NCI-H82 treated with DMSO at 0.1 percent for 48 hours (cell line): ENCODE measurements around the gene CBLC.

Experiments
- DNase-seq: peaks from one replicate; lab custom pipeline; 2025; ENCODE audit not compliant: unreplicated experiment; lab: John Stamatoyannopoulos, UW

CBLC gene

DNA sequence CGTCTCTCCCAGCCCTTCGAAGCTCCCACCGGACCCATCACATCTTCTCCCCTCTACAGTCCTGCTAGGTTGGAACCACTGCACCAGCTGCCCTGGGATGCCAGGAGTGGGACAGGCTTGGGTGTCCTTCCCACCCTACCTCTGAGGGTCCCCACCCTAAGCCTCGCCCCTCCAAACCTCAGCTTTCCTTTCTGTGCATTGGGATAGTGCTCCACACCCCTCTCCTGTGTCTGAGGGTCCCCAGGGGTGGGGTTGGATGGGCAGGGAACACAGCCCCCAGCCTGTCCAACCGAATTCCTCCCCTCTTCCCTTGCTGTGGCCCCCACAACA, 31.1 kb upstream of the CBLC start:
- DNase-seq, result no peak

DNA sequence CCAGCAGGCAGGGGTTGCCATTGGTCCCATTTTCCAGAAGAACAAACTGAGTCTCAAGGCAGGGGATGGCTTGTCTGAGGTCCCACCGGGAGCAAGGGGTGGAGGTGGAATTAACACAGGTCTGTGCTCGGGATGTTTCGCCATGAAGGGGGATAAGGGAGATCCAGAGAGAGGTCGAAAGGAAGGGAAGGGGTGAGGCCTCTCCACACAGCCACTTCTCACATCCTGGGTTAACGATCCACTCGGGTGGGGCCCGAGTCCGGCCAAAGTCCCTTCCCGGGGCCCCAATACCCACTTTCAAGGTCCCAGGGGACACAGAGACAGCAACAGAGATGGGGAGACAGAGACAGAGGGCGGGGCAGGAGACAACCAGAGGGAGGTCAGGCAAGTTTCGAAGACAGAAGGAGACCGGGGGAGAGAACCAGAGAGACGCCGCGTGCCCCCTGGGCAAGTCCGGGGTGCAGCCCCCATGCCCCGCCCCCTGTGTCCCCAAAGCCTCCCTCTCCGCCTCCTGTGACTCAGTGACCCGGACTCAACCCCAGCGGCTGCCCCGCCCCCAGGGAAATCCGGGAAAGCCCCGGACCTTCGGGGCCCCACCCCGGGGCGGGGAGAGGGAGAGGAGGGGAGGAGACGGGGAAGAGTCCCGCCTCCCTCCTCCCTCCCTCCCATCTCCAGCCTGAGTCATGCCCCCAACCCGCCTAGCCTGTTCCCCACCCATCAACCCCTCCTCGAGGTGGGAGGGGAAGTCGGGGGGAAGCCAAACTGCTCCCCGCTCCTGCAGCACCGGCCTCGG, 30.5 kb upstream of the CBLC start:
- DNase-seq, result peak; percentile 36

DNA sequence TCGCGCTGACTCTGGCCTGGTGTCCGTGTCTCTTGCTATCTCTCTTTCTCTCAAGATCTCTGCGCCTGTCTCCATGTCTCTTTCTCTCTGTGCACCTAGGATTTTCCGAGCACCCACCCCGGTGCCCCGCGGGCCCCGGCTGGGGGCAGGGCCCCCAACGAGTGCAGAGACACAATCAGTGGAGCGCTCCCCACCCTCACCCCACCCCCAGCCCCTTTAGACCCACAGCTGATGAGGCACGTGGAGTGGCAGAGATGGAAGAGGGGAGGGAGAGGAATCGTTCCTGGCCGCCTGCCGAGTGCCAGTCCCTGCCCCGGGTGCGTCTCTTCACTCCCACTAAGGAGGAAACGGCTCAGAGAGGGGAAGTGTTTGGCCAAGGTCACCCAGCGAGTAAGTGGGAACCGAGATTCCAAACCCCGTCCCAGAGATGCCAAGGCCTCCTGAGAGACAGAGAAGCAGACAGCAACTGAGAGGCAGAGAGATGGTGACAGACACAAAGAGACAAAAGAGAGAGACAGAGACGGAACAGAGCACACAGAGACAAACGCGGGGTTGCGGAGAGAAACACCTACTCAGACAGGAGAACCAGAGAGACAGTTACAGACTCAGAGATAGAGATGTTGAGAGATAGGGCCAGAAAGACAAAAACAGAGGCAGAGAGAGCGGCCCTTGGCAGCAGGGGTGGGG, 29.8 kb upstream of the CBLC start:
- no peak for DNase-seq

DNA sequence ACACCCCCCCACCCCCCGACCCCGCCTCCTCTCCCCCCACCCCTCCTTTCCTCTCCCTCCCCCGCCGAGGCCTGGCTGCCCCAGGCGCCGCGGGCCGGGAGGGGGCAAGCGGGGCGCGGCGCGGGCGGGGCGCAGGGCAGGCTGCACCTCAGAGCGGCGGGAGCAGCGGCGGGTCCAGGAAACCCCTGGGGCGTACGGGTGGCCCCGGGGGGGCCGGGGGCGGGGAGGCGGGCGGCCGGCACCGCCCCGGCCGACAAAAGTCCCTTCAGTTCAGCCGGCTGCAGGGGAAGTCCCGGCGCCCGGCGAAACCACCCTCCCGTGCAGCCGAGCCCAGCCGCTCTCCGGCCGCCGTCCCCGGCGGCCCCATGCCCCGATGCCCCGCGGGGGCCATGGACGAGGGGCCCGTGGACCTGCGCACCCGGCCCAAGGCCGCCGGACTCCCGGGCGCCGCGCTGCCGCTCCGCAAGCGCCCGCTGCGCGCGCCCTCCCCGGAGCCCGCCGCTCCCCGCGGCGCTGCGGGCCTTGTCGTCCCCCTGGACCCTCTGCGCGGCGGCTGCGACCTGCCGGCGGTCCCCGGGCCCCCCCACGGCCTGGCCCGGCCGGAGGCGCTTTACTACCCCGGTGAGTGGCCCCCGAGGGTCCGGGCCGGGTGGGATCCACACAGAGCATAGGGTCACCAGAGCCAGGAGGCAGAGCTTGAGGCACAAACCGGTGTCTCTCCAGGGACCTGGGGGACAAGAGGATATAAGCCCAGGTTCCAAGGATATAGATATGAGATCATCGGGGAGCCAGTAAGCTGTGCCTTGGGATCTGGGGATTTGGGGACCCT, 29.1 kb upstream of the CBLC start, which contains the start of gene BCL3:
BCL3 (plus strand) TSS at position 283 of the 829 bp plus-strand sequence; CDS start at position 366, 83 bp downstream.
- DNase-seq, result no peak

DNA sequence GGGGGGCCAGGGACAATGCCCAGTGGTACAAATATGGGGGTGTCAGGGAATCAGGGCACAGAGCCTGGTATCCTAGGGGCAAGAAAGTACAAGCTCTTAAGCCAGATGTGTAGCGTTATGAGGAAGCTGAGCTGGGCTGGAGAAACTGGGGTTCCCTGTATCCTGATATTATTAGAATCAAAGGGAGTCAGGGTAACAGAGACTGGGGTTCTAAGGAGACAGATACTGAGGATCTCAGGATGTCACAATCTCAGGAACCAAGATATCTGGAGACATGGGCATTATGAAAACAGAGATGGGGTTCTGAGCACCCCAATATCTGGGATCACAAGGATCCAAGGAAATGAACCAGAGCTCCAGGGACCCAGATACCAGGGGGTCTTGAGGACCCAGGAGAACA, 28.4 kb upstream of the CBLC start:
- no peak for DNase-seq

DNA sequence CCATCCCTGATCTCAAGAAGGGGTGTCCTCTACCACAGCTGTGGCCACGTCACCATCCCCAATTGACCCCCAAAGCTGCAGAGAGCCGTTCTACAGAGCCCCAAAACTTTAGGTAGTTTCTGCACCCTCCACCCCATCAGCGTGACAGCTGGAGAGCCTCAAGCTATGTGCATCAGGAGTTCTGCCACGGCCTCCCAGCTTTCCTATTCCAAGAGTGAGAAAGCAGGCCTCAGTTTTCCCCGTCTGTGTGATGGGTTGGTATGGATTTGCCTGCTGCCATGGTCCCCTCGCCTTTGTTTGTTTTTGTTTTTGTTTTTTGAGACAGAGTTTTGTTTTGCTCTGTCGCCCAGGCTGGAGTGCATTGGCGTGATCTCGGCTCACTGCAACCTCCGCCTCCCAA, 27.7 kb upstream of the CBLC start:
- no peak for DNase-seq

DNA sequence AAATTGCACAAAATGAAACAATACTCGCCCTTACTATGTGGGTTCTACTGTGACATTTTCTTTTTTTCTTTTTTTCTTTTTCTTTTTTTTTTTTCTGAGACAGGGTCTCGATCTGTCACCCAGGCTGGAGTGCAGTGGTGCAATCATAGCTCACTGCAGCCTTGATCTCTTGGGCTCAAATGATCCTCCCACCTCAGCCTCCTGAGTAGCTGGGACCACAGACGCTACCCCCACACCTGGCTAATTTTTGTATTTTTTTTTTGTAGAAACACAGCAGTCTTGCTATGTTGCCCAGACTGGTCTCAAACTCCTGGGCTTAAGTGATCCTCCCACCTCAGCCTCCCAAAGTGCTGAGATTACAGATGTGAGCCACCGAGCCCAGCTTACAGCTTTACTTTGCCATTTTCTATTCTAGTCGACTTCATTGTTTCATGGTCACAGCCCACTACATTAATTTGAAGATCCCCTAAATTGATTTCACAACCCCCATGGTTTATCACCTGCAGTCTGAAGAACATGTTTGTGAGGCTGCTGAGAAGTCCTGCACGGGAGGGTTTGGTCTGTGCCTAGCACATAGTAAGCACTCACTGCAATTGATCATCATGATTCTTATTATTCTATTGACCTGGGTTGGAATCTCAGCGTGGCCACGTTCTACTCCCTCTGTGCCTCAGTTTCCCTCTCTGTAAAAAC, 25.4 kb upstream of the CBLC start:
- DNase-seq, result no peak

DNA sequence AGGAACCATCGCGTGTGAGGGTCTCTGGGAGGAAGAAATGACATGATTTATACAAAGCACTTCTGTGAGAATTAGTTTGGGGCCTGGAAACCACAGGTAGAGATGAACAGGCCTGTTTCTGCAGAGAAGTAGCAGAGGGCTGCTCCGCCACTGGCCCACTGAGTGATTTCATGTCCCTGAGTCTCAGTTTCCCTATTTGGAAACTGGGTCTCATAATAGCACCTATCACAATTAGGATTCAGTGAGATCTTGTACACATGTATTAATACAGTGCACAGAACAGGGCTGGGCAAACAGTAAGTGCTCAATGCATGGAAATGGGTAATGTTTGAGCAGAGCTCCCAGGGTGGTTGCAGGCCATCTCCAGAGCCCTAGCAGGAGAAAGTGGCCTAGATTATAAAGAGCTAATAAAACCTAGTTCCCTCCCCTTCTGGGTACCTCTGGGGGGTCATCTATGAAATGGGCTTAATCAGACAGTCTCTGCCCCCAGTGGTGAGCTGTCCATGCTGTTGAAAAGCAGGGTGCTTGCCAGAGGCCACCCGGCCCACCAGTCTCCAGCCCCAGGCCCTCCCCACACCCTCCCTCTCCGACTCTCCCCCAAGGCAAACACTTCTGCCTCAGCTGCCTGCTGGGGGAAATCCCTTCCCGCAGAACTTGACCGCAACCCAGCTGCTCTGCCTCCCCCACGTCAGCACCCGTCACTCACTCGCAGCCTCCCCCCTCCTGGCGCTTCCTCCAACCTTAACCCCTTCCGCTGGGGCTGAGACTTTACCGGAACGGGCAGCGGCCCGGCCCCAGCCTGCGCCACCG, 24.7 kb upstream of the CBLC start:
- DNase-seq, result peak; percentile 79

DNA sequence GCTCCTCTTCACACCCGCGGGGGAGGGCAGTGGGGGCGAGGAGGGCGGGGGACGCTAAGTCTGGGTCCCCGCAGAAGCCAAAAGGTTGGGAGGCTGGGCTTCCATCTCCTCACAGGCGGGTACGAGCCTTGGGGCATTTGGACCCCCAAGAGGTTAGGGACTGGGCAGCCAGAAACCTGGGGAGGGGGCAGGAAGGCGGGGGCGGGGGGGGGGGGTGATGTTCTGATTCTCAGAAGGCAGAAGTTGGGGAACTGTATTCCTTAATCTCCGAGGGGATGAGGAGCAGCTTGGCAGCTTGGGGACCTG, 24.1 kb upstream of the CBLC start:
- no peak for DNase-seq

DNA sequence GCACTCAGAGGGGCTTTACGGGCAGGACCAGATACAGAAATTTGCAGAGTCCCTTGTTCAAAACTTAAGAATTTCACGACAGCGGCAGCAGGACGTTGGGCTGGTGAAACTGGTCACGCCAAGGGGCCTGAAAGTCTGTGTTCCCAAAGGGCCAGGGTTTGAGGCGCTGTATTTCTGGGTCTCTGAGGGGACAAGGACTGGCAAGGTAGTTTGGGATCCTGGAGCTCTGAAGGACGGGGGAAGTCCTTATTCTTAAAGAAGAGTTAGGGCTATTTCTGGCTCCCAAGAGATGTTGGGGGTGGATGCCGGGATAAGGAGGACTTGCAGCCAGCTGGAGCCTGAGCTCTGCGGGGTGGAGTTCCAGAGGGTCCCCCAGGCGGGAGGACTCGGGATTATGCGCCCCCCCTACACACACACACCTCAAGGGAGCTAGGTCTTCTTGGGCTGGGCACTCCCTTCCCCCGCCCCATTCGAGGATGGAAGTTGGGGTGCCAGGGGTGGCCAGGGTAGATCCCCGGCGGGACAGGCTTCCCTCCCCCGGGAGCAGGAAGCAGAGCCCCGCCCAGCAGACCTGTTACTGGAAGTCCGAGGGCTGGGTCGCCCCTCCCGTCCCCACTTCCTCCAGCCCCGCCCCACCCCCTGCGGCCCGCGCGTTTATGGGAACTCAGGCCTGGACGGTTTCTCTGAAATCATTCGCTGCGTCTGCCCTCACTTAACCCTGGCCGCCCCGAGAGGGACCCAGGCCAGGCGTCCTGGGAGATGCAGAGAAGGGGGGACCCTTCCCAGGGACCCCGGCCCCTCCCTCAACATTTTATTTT, 23.5 kb upstream of the CBLC start:
- DNase-seq, result peak; percentile 40

DNA sequence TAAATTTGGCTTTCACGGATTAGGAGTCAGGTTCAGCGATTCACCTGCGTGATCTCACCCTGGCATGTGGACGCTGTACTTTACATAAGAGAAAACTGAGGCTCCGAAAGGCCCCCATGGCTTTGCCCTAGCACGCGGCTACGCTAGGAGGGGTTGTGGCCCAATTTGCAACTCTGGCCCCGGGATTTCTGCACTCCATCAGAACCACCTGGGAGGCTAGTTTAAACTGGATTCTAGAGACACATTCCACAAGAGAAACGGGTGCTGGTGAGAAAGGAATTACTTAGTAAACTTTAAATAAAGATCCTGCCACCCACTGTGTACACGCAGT, 23.0 kb upstream of the CBLC start:
- DNase-seq, result no peak

DNA sequence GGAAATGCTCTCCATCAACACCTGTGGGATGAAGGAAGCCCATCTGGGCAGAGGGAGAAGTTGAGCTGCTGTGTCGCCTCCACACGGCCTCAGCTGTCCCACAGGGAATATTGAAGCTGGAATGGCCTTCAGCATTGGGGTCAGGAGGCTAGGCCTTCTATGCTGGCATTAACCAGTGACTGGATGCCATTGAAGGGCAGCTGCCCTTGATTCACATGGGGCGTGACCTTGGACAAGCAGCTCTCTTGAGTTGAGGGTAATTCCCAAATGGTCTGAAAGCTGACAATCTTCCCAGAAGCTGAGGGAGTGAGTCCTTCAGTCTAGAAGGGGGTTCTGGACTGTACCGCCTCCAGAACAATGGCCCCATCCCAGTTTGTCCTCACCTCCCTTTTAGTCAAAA, 22.5 kb upstream of the CBLC start:
- DNase-seq, result no peak

DNA sequence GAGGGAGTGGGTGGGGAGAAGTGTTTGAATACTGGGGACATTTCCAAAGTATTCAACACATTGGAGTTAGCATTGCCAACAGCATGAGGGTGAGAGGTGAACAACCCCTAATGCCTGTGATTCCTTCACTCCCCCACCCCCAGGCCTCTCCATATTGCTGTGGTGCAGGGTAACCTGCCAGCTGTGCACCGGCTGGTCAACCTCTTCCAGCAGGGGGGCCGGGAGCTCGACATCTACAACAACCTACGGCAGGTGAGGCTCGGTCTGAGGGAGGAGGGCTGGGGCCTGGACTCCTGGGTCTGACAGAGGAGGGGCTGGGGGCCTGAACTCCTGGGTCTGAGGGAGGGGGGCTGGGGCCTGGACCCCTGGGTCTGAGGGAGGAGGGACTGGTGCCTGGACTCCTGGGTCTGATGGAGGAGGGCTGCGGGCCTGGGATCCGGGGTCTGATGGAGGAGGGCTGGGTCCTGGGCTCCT, 21.6 kb upstream of the CBLC start:
- DNase-seq, result no peak

DNA sequence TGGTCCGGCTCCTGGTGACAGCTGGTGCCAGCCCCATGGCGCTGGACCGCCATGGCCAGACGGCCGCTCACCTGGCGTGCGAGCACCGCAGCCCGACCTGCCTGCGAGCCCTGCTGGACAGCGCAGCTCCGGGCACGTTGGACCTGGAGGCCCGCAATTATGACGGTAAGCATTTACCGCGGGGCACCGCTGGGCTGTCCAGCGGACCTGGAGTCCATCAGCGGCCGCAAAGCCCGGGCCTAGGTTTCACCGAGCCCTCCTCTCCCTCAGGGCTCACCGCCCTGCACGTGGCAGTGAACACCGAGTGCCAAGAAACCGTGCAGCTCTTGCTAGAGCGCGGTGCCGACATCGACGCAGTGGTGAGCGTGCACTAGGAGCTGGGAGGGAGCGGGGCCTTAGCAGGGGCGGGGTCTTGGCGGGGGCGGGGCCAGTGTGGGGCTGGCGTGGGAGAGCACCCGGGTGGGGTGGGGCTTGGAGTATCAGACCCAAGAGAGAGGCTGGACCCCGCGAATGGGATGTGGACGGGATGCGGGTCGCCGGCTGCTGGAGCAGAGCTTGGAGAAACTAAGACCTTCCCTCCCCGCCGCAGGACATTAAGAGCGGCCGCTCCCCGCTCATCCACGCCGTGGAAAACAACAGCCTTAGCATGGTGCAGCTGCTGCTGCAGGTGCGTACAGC, 20.5 kb upstream of the CBLC start:
- DNase-seq, result peak; percentile 17

DNA sequence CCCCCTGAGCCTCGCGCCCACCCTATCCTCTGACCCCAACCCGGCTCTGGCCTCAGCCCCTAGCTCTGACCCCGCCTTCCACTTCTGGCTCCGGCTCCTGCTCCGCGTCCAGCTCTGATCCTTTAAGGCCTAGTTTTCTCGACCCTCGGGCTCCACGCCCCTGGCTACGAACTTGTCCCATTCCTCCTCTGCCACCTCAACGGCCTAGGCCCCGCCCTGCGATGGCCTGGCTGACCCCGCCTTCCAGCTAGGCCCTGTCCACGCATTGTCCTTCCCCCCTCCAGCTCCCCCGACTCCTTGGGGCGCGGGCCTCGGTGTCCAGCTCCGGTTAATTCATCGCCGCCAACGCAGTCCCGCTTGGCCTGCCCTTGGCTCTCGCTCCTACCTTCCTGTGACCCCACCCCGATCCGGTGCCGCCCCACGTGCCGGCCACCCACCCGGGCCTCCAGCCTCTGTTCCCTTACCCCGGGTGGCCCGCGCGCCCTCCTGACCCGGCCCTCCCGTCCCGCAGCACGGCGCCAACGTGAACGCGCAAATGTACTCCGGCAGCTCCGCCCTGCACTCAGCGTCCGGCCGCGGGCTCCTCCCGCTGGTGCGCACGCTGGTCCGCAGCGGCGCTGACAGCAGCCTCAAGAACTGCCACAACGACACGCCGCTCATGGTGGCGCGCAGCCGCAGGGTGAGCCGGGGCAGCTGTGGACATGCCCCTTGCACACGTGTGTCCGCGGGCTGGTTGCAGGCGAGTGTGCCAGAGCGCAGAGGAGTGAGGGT, 19.8 kb upstream of the CBLC start:
- DNase-seq, result no peak

DNA sequence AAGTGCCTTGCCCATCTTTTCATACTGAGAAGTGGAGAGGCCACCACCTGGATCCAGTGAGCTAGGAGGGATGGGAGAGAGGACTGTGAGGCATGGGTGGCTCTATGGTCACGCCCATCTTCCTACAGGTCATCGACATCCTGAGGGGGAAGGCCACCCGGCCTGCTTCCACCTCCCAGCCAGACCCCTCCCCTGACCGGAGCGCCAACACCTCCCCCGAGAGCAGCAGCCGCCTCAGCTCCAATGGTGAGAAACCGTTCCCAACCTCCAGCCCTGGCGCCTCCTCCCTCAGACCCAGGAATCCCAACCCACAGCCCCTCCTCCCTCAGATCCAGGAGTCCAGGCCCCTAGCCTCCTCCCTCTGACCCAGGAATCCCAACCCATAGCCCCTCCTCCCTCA, 19.1 kb upstream of the CBLC start:
- no peak for DNase-seq

DNA sequence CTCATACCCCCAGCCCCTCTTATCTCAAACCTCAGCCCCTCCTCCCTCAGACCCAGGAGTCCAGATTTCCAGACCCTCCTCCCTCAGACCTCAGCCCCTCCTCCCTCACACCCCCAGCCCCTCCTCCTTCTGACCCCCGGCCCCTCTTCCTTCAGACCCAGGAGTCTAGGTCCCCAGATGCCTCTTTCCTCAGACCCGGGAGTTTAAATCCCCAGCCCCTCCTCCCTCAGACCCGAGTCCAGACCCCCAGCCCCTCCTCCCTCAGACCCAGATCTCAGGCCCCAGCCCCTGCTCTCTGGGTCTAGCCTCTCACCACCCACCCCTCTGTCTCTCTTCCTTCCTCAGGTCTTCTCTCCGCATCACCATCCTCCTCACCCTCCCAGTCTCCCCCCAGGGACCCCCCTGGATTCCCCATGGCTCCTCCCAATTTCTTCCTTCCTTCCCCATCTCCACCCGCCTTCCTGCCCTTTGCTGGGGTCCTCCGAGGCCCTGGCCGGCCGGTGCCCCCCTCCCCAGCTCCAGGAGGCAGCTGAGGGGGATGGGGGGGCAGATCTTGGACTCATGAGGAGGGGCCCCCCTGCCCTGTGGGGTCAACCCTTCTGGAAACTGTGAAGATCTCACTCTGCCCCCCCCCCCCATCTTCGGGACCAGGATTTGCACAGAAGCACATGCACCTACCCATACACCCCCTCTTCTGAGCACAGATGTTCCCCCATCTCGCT, 18.4 kb upstream of the CBLC start:
- DNase-seq, result no peak

DNA sequence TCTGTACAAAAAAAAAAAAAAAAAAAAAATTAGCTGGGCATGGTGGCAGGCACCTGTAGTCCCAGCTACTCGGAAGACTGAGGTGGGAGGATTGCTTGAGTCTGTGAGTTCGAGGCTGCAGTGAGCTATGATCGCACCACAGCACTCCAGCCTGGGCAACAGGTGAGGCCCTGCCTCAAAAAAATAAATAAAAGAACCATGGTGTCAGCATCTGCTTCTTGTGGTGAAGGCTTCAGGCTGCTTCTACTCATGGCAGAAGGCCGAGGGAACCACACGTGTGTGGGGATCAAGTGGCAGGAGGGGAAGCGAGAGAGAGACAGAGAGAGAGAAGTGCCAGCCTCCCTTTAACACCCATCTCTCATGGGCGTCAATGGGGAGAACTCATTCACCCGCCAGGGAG, 15.7 kb upstream of the CBLC start:
- no peak for DNase-seq
